Right cardiac atrium (tissue), 5 donors: Measurements from ENCODE around the gene NPLOC4. TPM values are rescaled to one million over a fixed set of nuclear protein-coding genes. Genes with fewer than 3 reads are reported as not detected.
A peak's percentile ranks its signal among the peaks of the same experiment; 100 is the strongest.
"Not testable (repeated sequence)": the region's sequence is repeated elsewhere in the genome, so short reads cannot be mapped to it uniquely, and the experiment has no call there.

Source experiments
- ATAC-seq, 2 donors: fragments of 200-7000 bp; cut with Tn5 transposase; one replicate each; pipeline versions ENCODE4 v1.8.0 to v1.9.1; 2020; ENCODE audit warnings: moderate library complexity in 2 of 2, mild to moderate bottlenecking in 1 of 2
- DNase-seq, 3 donors: peaks; one replicate each; pipeline ENCODE4 v3.0.0-alpha.2; 2020
- H3K27ac ChIP-seq: one replicate; pipeline ENCODE4 v1.5.1; 2013; ENCODE audit warnings: mild to moderate bottlenecking, low read length, control low read depth, moderate library complexity
- H3K27me3 ChIP-seq: one replicate; pipeline ENCODE4 v1.6.1; 2013; ENCODE audit not compliant: control insufficient read depth, insufficient read depth
- H3K4me1 ChIP-seq: one replicate; pipeline ENCODE4 v1.6.1; 2013; ENCODE audit warnings: low read length; ENCODE audit not compliant: control insufficient read depth, insufficient read depth
- H3K4me3 ChIP-seq: one replicate; pipeline ENCODE4 v1.5.1; 2013; ENCODE audit warnings: low read length, control low read depth
- H3K9me3 ChIP-seq: one replicate; pipeline ENCODE4 v1.6.1; 2013; ENCODE audit warnings: low read length; ENCODE audit not compliant: control insufficient read depth
- WGBS: extraction: QIAGEN DNeasy Blood & Tissue Kit; methylation state at CpG from one replicate; pipeline ENCODE4 v1.1.7; 2013; 5-methylcytosine and 5-hydroxymethylcytosine counted together
- intact Hi-C, 4 donors: fragments of 100-400 bp; cut with DNase I; formaldehyde crosslinking; loops; one replicate each; pipeline versions ENCODE4 v1.11.0 to v1.14.0; 2022 to 2023
- polyA plus RNA-seq: library from polyadenylated mRNA; stranded (reverse); fragments of 200-250 nt; gene quantifications from one replicate; pipeline ENCODE4 v1.2.3, GENCODE V29; 2013
- total RNA-seq, 4 donors: library from RNA; stranded (reverse); fragmentation: NEBNext Ultra II Directional; extraction: Animal tissue kit (Norgen Biotek cat#: 25700); gene quantifications; one replicate each; pipeline ENCODE4 v1.2.1, GENCODE V29; 2021
- donor health status: healthy with polysubstance abuse.
- donor health status: DM: no; HTN: yes; CAD: no.
- donor health status: DM: no; HTN: no; CAD: no.
- donor health status: DM: no; HTN: yes; CAD: no; lungs with severe emphysema.
- donor health status: DM: yes; HTN: yes; CAD: no.

NPLOC4 gene
- total and polyA plus RNA-seq, 5 donors, result 36.8 to 106 (median 85.1) TPM

- Histone ChIP-seq H3K9me3 (no peaks in the 10 kb centered on the region), H3K4me3 (no peak overlapping the region), H3K27me3 (no peaks in the 10 kb centered on the region), H3K4me1 (no peaks in the 10 kb centered on the region), H3K27ac (no peak overlapping the region)
- ATAC-seq (no peak), DNase-seq (no peak)
- intact Hi-C loops, result loop anchor here in 3 of 4 donors (10.0 kb wide), 1 partner anchor 353 kb away; no protein-coding TSS in a partner anchor
- WGBS, result 69% methylated on average over 6 of the region's 6 CpGs
Observed at GRCh38 chr17:81607431-81607830, 29.5 kb downstream of the NPLOC4 start.

DNA sequence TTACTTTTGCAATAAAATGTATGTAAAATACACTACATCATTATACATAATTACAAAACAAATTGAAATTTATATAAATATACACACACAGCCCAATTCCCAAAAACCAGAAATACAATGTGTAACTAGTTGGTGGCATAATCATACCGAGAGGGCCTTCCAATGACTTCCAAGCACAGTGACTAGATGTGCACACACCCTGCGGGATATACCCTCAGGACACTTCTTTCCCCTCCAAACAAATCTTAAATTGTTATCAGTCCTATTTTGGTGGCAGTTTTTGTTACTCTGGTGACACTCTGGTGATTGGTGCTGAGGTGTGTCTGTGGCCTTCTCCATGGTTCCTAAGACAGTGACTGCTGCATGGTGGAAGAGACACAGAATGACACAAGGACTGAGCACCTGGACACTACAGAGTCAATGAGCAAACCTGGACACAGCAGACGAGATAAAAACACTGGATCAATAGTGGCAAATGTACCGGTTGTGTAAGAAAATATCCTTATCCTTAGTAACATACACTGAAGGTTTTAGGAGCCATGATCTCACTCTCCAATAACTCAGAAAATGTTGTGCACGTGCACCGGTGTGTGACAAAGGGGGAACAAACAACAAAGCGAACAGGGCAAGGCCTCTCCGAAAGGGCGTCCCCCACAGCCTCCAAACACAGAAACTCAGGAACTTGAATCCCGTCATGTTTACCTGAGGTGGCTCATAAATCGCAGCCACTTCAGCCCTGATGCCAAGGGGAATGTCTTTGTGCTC is 32.9 kb downstream of the NPLOC4 start:
- H3K27me3 ChIP-seq, result no peaks in the 10 kb centered on the region
- intact Hi-C loops, result loop anchor here in 3 of 4 donors (10.0 kb wide), 1 partner anchor 349 kb away; no protein-coding TSS in a partner anchor
- no peak for ATAC-seq

GRCh38 chr17:81601525-81602120 is 35.3 kb downstream of the NPLOC4 start:
- H3K9me3 ChIP-seq, result no peaks in the 10 kb centered on the region
- no peak overlapping the region for H3K4me3 ChIP-seq
- H3K27ac ChIP-seq, result no peak overlapping the region
- no peaks in the 10 kb centered on the region for H3K4me1 ChIP-seq
- WGBS, result 35% methylated on average over 9 of the region's 9 CpGs
- ATAC-seq (peak; percentile 78 to 83), DNase-seq (peak in 1 of 3 donors; percentile 2)
- no peaks in the 10 kb centered on the region for H3K27me3 ChIP-seq
- intact Hi-C loops, result loop anchor here in 3 of 4 donors (10.0 kb wide), 1 partner anchor 347 kb away; no protein-coding TSS in a partner anchor

More for the DNA sequence above, 32.9 kb downstream of the NPLOC4 start:
- Histone ChIP-seq H3K4me1 (no peaks in the 10 kb centered on the region), H3K9me3 (no peaks in the 10 kb centered on the region), H3K4me3 (no peak overlapping the region), H3K27ac (no peak overlapping the region)
- no peak for DNase-seq
- 85% methylated on average over 11 of the region's 11 CpGs for WGBS

DNA sequence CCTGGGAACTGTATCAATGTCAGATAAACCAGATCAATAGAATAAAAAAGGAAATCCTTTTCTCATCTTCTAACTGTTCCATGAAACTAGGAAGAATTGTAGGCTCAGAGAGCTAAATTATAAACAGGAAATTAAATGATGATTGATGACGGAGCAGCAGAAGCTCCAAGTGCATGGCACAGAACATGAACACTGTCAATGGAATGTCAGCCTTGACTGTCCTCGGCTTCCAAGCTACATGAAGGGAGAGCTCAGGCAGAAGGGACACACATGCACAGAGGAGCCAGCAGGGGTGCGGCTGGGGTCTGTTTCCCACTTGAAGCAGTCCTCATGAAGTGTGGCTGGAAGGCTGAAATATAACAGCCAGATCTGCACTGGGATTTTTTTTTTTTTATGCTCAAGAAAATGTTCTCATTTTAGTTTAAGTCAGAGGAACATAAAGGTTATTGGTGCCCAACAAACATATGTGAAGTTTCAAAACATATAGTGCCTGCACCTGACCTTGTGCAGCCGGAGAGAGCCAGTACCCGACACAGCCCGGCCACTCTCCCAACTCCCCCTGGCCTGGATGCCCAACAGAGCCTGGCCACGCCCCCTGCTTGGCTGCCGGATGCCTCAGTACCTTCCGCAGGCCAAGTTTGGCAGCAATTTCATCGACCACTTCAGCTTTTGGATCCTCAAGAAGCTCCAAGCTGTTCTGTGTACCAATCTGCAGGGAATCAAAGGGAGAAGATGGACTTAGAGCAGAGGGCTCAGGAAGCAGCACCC is 37.0 kb downstream of the NPLOC4 start:
- WGBS, result 29% methylated on average over 10 of the region's 10 CpGs
- no peak overlapping the region for H3K27ac ChIP-seq
- no peaks in the 10 kb centered on the region for H3K27me3 ChIP-seq
- H3K4me3 ChIP-seq, result no peak overlapping the region
- no peaks in the 10 kb centered on the region for H3K9me3 ChIP-seq
- ATAC-seq, result peak; percentile 45 to 63
- H3K4me1 ChIP-seq, result no peaks in the 10 kb centered on the region
- DNase-seq, result peak in 2 of 3 donors; percentile 32 to 67
- intact Hi-C loops, result loop anchor here in 3 of 4 donors (10.0 kb wide), 1 partner anchor 345 kb away; no protein-coding TSS in a partner anchor

GRCh38 chr17:81593105-81593871 is 43.6 kb downstream of the NPLOC4 start:
- WGBS, result 79% methylated on average over 11 of the region's 11 CpGs
- no peaks in the 10 kb centered on the region for H3K27me3 ChIP-seq
- DNase-seq (peak in 1 of 3 donors; percentile 19), ATAC-seq (peak; percentile 20 to 27)
- H3K4me1 ChIP-seq, result no peaks in the 10 kb centered on the region
- intact Hi-C loops, result no loop called here
- H3K9me3 ChIP-seq, result no peaks in the 10 kb centered on the region
- no peak overlapping the region for H3K4me3 ChIP-seq
- no peak overlapping the region for H3K27ac ChIP-seq

GRCh38 chr17:81591971-81592370 is 44.9 kb downstream of the NPLOC4 start:
- DNase-seq (peak in 1 of 3 donors; percentile 44), ATAC-seq (peak in 1 of 2 donors; percentile 22)
- WGBS, result 90% methylated on average over 14 of the region's 14 CpGs
- no peaks in the 10 kb centered on the region for H3K4me1 ChIP-seq
- H3K4me3 ChIP-seq, result no peak overlapping the region
- intact Hi-C loops, result no loop called here
- H3K27me3 ChIP-seq, result no peaks in the 10 kb centered on the region
- no peaks in the 10 kb centered on the region for H3K9me3 ChIP-seq
- no peak overlapping the region for H3K27ac ChIP-seq

DNA sequence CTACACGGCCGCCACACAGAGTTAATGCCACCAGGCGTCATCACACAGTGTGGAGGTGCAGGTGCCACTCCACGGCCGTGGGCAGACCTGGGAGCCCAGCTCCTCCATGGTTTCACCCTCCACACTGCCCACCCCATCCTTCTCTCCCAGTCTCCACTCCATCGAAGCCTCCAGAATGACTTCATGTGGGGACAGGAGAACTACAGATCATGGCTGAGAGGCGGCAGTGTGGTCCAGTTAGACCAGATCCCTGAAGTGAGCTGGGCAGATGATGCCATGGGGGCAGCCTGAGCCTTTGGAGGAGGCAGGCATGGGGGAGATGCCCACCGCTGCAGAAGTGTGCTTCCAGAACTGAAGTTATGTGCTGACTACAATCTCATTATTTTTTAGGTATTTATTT is 46.8 kb downstream of the NPLOC4 start:
- ATAC-seq (peak; percentile 11 to 42), DNase-seq (peak in 1 of 3 donors; percentile 7)
- H3K4me1 ChIP-seq, result no peaks in the 10 kb centered on the region
- H3K4me3 ChIP-seq, result no peak overlapping the region
- H3K9me3 ChIP-seq, result no peaks in the 10 kb centered on the region
- intact Hi-C loops, result no loop called here
- no peak overlapping the region for H3K27ac ChIP-seq
- WGBS, result 88% methylated on average over 8 of the region's 8 CpGs
- H3K27me3 ChIP-seq, result no peaks in the 10 kb centered on the region

- ATAC-seq (no peak), DNase-seq (no peak)
- WGBS, result 91% methylated on average over 5 of the region's 5 CpGs
- H3K27ac ChIP-seq, result no peak overlapping the region
- intact Hi-C loops, result no loop called here
- no peak overlapping the region for H3K4me3 ChIP-seq
- no peaks in the 10 kb centered on the region for H3K9me3 ChIP-seq
- H3K27me3 ChIP-seq, result no peaks in the 10 kb centered on the region
- H3K4me1 ChIP-seq, result no peaks in the 10 kb centered on the region
Observed at GRCh38 chr17:81589612-81590011, 47.3 kb downstream of the NPLOC4 start.

GRCh38 chr17:81586096-81586495 is 50.8 kb downstream of the NPLOC4 start:
- DNase-seq (peak in 1 of 3 donors; percentile 3), ATAC-seq (no peak)
- intact Hi-C loops, result no loop called here
- no peaks in the 10 kb centered on the region for H3K27me3 ChIP-seq
- H3K4me3 ChIP-seq, result no peak overlapping the region
- 82% methylated on average over 4 of the region's 4 CpGs for WGBS
- H3K9me3 ChIP-seq, result no peaks in the 10 kb centered on the region
- no peaks in the 10 kb centered on the region for H3K4me1 ChIP-seq
- no peak overlapping the region for H3K27ac ChIP-seq

- H3K9me3 ChIP-seq, ATAC-seq, H3K4me3 ChIP-seq, intact Hi-C loops, H3K27ac ChIP-seq, H3K4me1 ChIP-seq, H3K27me3 ChIP-seq: not testable (repeated sequence)
- peak in 1 of 3 donors; percentile 19 for DNase-seq
- 94% methylated on average over 14 of the region's 14 CpGs for WGBS
Observed at GRCh38 chr17:81584771-81585170, 52.1 kb downstream of the NPLOC4 start.
